ENCODE results near the gene KRT73.

- TF ChIP-seq CTCF (IDR thresholded peaks at IDR 0.05) (no peak), POLR2A (IDR thresholded peaks at IDR 0.05) (no peak), EP300 (IDR thresholded peaks at IDR 0.05) (no peak)
These were observed 2.4 kb downstream of the KRT73 start for GRCh38 chr12:52615912-52616311.
